ENCODE data around the gene CDC25A.
A peak's percentile ranks its signal among the peaks of the same experiment; 100 is the strongest.

The CDC25A gene

GRCh38 chr3:48194446-48195071, 6.3 kb upstream of the CDC25A start:
- Histone ChIP-seq H3K4me1 (ENCODE audit: control insufficient read depth in 1 of 2, insufficient read depth in 1 of 2, low read depth in 1 of 2, low read length in 1 of 2) (peaks cover 45 to 48% of the 10 kb centered on the region in 2 experiments), H3K36me3 (no peaks in the 10 kb centered on the region), H3K27me3 (no peaks in the 10 kb centered on the region), H3K4me3 (ENCODE audit: low read depth in 1 of 2, low read length in 1 of 2) (no peak overlapping the region), H3K9me3 (no peaks in the 10 kb centered on the region), H3K27ac (peak overlapping the region; percentile 84)
- TF ChIP-seq CTCF (IDR thresholded peaks at IDR 0.05), result peak; percentile 87

- peaks cover 35 to 40% of the 10 kb centered on the region in 2 experiments for H3K4me1 ChIP-seq (ENCODE audit: control insufficient read depth in 1 of 2, insufficient read depth in 1 of 2, low read depth in 1 of 2, low read length in 1 of 2)
- no peak for TF ChIP-seq CTCF (IDR thresholded peaks at IDR 0.05)
- H3K36me3 ChIP-seq, result no peaks in the 10 kb centered on the region
- no peaks in the 10 kb centered on the region for H3K9me3 ChIP-seq
- H3K27me3 ChIP-seq, result peaks cover 6% of the 10 kb centered on the region
- no peak overlapping the region for H3K27ac ChIP-seq
- H3K4me3 ChIP-seq (ENCODE audit: low read depth in 1 of 2, low read length in 1 of 2), result no peak overlapping the region
Measured at GRCh38 chr3:48190911-48191310, 2.7 kb upstream of the CDC25A start.

GRCh38 chr3:48189321-48189720, 1.1 kb upstream of the CDC25A start:
- Histone ChIP-seq H3K4me3 (ENCODE audit: low read depth in 1 of 2, low read length in 1 of 2) (no peak overlapping the region), H3K4me1 (ENCODE audit: control insufficient read depth in 1 of 2, insufficient read depth in 1 of 2, low read depth in 1 of 2, low read length in 1 of 2) (peaks cover 19 to 24% of the 10 kb centered on the region in 2 experiments), H3K36me3 (no peaks in the 10 kb centered on the region), H3K27ac (no peak overlapping the region), H3K9me3 (no peaks in the 10 kb centered on the region), H3K27me3 (peaks cover 6% of the 10 kb centered on the region)
- no peak for TF ChIP-seq CTCF (IDR thresholded peaks at IDR 0.05)

- TF ChIP-seq CTCF (IDR thresholded peaks at IDR 0.05), result no peak
- peaks cover 6% of the 10 kb centered on the region for H3K27me3 ChIP-seq
- peaks cover 16 to 22% of the 10 kb centered on the region in 2 experiments for H3K4me1 ChIP-seq (ENCODE audit: control insufficient read depth in 1 of 2, insufficient read depth in 1 of 2, low read depth in 1 of 2, low read length in 1 of 2)
- H3K4me3 ChIP-seq (ENCODE audit: low read depth in 1 of 2, low read length in 1 of 2), result peak overlapping the region; percentile 67 to 93
- H3K27ac ChIP-seq, result peak overlapping the region; percentile 50
- H3K36me3 ChIP-seq, result peaks cover 7% of the 10 kb centered on the region
- H3K9me3 ChIP-seq, result no peaks in the 10 kb centered on the region
Measured at GRCh38 chr3:48187579-48188265, 495 bp downstream of the CDC25A start.

- peaks cover 12% of the 10 kb centered on the region for H3K36me3 ChIP-seq
- H3K4me3 ChIP-seq (ENCODE audit: low read depth in 1 of 2, low read length in 1 of 2), result peak overlapping the region; percentile 67 to 93
- H3K27me3 ChIP-seq, result peaks cover 6% of the 10 kb centered on the region
- H3K27ac ChIP-seq, result no peak overlapping the region
- H3K9me3 ChIP-seq, result no peaks in the 10 kb centered on the region
- TF ChIP-seq CTCF (IDR thresholded peaks at IDR 0.05), result no peak
- peaks cover 16 to 22% of the 10 kb centered on the region in 2 experiments for H3K4me1 ChIP-seq (ENCODE audit: control insufficient read depth in 1 of 2, insufficient read depth in 1 of 2, low read depth in 1 of 2, low read length in 1 of 2)
Measured at GRCh38 chr3:48187301-48187578, 977 bp downstream of the CDC25A start.
